SHP77 (cell line): Measurements from ENCODE around the gene TCTA.
A peak's percentile ranks its signal among the peaks of the same experiment; 100 is the strongest.

ENCODE experiments used
- DNase-seq, 2 experiments: peaks; one replicate each; lab custom pipeline; 2025; lab: John Stamatoyannopoulos, UW

The TCTA gene

GRCh38 chr3:49410846-49411534, 1.2 kb upstream of the TCTA start:
- DNase-seq = no peak

- DNase-seq = peak; percentile 23 to 49
These were observed 672 bp upstream of the TCTA start for GRCh38 chr3:49411535-49411967.

GRCh38 chr3:49412632-49413337, 562 bp downstream of the TCTA start:
- no peak for DNase-seq

- no peak for DNase-seq
These were observed 1.1 kb downstream of the TCTA start for GRCh38 chr3:49413338-49413734.

- no peak for DNase-seq
These were observed 2.5 kb downstream of the TCTA start for GRCh38 chr3:49414753-49415152.

GRCh38 chr3:49415931-49416601, 3.8 kb downstream of the TCTA start:
- DNase-seq = no peak

- DNase-seq = no peak
These were observed 4.6 kb downstream of the TCTA start for GRCh38 chr3:49416867-49417266.

- no peak for DNase-seq
These were observed 5.4 kb downstream of the TCTA start for GRCh38 chr3:49417516-49418120.

- DNase-seq = no peak
These were observed 9.7 kb downstream of the TCTA start for GRCh38 chr3:49421890-49422378.

GRCh38 chr3:49422379-49423248, 10.4 kb downstream of the TCTA start, which contains the start of gene AMT:
Gene AMT (minus strand): TSS chr3:49422473. CDS start chr3:49422450, 23 bp downstream.
- DNase-seq = no peak

GRCh38 chr3:49424816-49425215, 12.6 kb downstream of the TCTA start:
- DNase-seq = no peak

GRCh38 chr3:49427586-49427985, 15.4 kb downstream of the TCTA start:
- no peak for DNase-seq

- no peak for DNase-seq
These were observed 16.5 kb downstream of the TCTA start for GRCh38 chr3:49428752-49429080.

GRCh38 chr3:49434731-49435130, 22.5 kb downstream of the TCTA start:
- no peak for DNase-seq

GRCh38 chr3:49445391-49445790, 33.2 kb downstream of the TCTA start:
- no peak for DNase-seq

- DNase-seq = no peak
These were observed 41.4 kb downstream of the TCTA start for GRCh38 chr3:49453621-49454020.

GRCh38 chr3:49454458-49454857, 42.2 kb downstream of the TCTA start:
- peak in 1 of 2 experiments; percentile 9 for DNase-seq

- DNase-seq = no peak
These were observed 42.9 kb downstream of the TCTA start for GRCh38 chr3:49454898-49455681.

- no peak for DNase-seq
These were observed 44.2 kb downstream of the TCTA start for GRCh38 chr3:49456466-49456865.

- no peak for DNase-seq
These were observed 48.1 kb downstream of the TCTA start for GRCh38 chr3:49460188-49460890.
